Activated CD4-positive, alpha-beta T cell treated with anti-CD3 and anti-CD28 coated beads for 48 hours (primary cell): ENCODE data around the gene DHRSX.
"Not testable (repeated sequence)": the region's sequence is repeated elsewhere in the genome, so short reads cannot be mapped to it uniquely, and the experiment has no call there.

ENCODE experiments used
- DNase-seq: peaks from one replicate; pipeline ENCODE4 v3.0.0-alpha.2; 2020

Gene DHRSX

GRCh38 chrX:2500803-2501558 lies at the start of gene DHRSX, which contains the start of gene ZBED1:
Gene DHRSX, minus strand, starts transcription at chrX:2500976. Its CDS starts 51 bp downstream, at chrX:2500925.
Gene ZBED1, minus strand, starts transcription at chrX:2500976. Its CDS starts 10,257 bp downstream, at chrX:2490719.
- DNase-seq, result peak; percentile 62

- no peak for DNase-seq
Measured at GRCh38 chrX:2549876-2550275, 49.1 kb upstream of the DHRSX start.

GRCh38 chrX:2548711-2549423 lies 48.1 kb upstream of the DHRSX start:
- no peak for DNase-seq

GRCh38 chrX:2547736-2548135 lies 47.0 kb upstream of the DHRSX start:
- no peak for DNase-seq

- DNase-seq, result no peak
Measured at GRCh38 chrX:2546496-2546895, 45.7 kb upstream of the DHRSX start.

- DNase-seq, result no peak
Measured at GRCh38 chrX:2545144-2545543, 44.4 kb upstream of the DHRSX start.

GRCh38 chrX:2542826-2543521 lies 42.2 kb upstream of the DHRSX start:
- DNase-seq, result no peak

GRCh38 chrX:2541603-2542002 lies 40.8 kb upstream of the DHRSX start:
- DNase-seq, result no peak

- DNase-seq, result no peak
Measured at GRCh38 chrX:2540426-2540947, 39.7 kb upstream of the DHRSX start.

- no peak for DNase-seq
Measured at GRCh38 chrX:2539586-2539985, 38.8 kb upstream of the DHRSX start.

- no peak for DNase-seq
Measured at GRCh38 chrX:2538031-2538757, 37.4 kb upstream of the DHRSX start.

GRCh38 chrX:2536974-2537373 lies 36.2 kb upstream of the DHRSX start:
- no peak for DNase-seq

- no peak for DNase-seq
Measured at GRCh38 chrX:2536141-2536540, 35.4 kb upstream of the DHRSX start.

- DNase-seq, result not testable (repeated sequence)
Measured at GRCh38 chrX:2534261-2535021, 33.7 kb upstream of the DHRSX start.

- DNase-seq, result no peak
Measured at GRCh38 chrX:2533424-2533823, 32.6 kb upstream of the DHRSX start.

GRCh38 chrX:2526390-2526789 lies 25.6 kb upstream of the DHRSX start:
- DNase-seq, result no peak

GRCh38 chrX:2523911-2524310 lies 23.1 kb upstream of the DHRSX start:
- no peak for DNase-seq

- DNase-seq, result no peak
Measured at GRCh38 chrX:2521927-2522386, 21.2 kb upstream of the DHRSX start.

GRCh38 chrX:2521092-2521926 lies 20.5 kb upstream of the DHRSX start:
- DNase-seq, result no peak

- no peak for DNase-seq
Measured at GRCh38 chrX:2520539-2520938, 19.8 kb upstream of the DHRSX start.

GRCh38 chrX:2519638-2520037 lies 18.9 kb upstream of the DHRSX start:
- DNase-seq, result not testable (repeated sequence)
